SK-N-SH treated with all-trans-retinoic acid at 6 μM for 48 hours (cell line): ENCODE results near the gene CASP10.

Experiments used
- ATAC-seq: fragments of 200-7000 bp; cut with Tn5 transposase; 3 replicates; pipeline ENCODE4 v1.9.1; 2020; ENCODE audit warnings: mild to moderate bottlenecking, moderate library complexity
- ARNTL ChIP-seq: fragments of 450-650 bp; formaldehyde crosslinking; IDR thresholded peaks from 2 replicates; pipeline ENCODE4 v1.5.0; 2020; ENCODE audit warnings: low read depth, mild to moderate bottlenecking, moderate library complexity, borderline replicate concordance
- BACH2 ChIP-seq: fragments of 250-450 bp; sonication (Bioruptor Pico); IDR thresholded peaks from 2 replicates; pipeline ENCODE4 v1.9.0; 2021; ENCODE audit warnings: mild to moderate bottlenecking, borderline replicate concordance
- CSDC2 ChIP-seq: fragments of 250-450 bp; sonication (Bioruptor Pico); IDR thresholded peaks from 2 replicates; pipeline ENCODE4 v1.5.0; 2020; ENCODE audit warnings: mild to moderate bottlenecking, moderate library complexity
- GLIS3 ChIP-seq: fragments of 250-450 bp; sonication (Bioruptor Pico); IDR thresholded peaks from 2 replicates; pipeline ENCODE4 v1.5.0; 2020; ENCODE audit warnings: mild to moderate bottlenecking, moderate library complexity
- ISL1 ChIP-seq: fragments of 250-450 bp; sonication (Bioruptor Pico); IDR thresholded peaks from 2 replicates; pipeline ENCODE4 v2.1.2; 2022; ENCODE audit warnings: mild to moderate bottlenecking, moderate library complexity
- OSR1 ChIP-seq: fragments of 250-450 bp; sonication (Bioruptor Pico); IDR thresholded peaks from 2 replicates; pipeline ENCODE4 v1.8.0; 2022; ENCODE audit warnings: moderate library complexity, mild to moderate bottlenecking, inconsistent platforms
- PPARA ChIP-seq: fragments of 250-450 bp; sonication (Bioruptor Pico); IDR thresholded peaks from 2 replicates; pipeline ENCODE4 v1.5.0; 2020; ENCODE audit warnings: mild to moderate bottlenecking, borderline replicate concordance
- RARB ChIP-seq: fragments of 250-450 bp; sonication (Bioruptor Pico); IDR thresholded peaks from 2 replicates; pipeline ENCODE4 v1.8.0; 2021; ENCODE audit warnings: mild to moderate bottlenecking, moderate library complexity
- SNAI2 ChIP-seq: fragments of 250-450 bp; sonication (Bioruptor Pico); IDR thresholded peaks from 2 replicates; pipeline ENCODE4 v1.5.0; 2020; ENCODE audit warnings: mild to moderate bottlenecking, moderate library complexity
- TCF4 ChIP-seq: fragments of 250-450 bp; sonication (Bioruptor Pico); IDR thresholded peaks from 2 replicates; pipeline ENCODE4 v1.8.0; 2021; ENCODE audit warnings: mild to moderate bottlenecking, moderate library complexity, borderline replicate concordance
- TOX ChIP-seq: fragments of 250-450 bp; sonication (Bioruptor Pico); IDR thresholded peaks from 2 replicates; pipeline ENCODE4 v1.8.0; 2021; ENCODE audit warnings: mild to moderate bottlenecking, moderate library complexity, borderline replicate concordance
- ZC3H10 ChIP-seq: fragments of 250-450 bp; sonication (Bioruptor Pico); IDR thresholded peaks from 2 replicates; pipeline ENCODE4 v1.5.1; 2021; ENCODE audit warnings: mild to moderate bottlenecking, moderate library complexity
- ZFP3 ChIP-seq: fragments of 250-450 bp; sonication (Bioruptor Pico); IDR thresholded peaks from 2 replicates; pipeline ENCODE4 v1.5.0; 2020; ENCODE audit warnings: mild to moderate bottlenecking, moderate library complexity
- ZFP30 ChIP-seq: fragments of 450-650 bp; formaldehyde crosslinking; IDR thresholded peaks from 2 replicates; pipeline ENCODE4 v1.5.0; 2022; ENCODE audit warnings: mild to moderate bottlenecking, moderate library complexity
- ZNF565 ChIP-seq: fragments of 450-650 bp; formaldehyde crosslinking; conservative IDR thresholded peaks from 2 replicates; pipeline ENCODE4 v1.5.0; 2020; ENCODE audit warnings: low read depth, mild to moderate bottlenecking, moderate library complexity
- ZNF70 ChIP-seq: fragments of 450-650 bp; formaldehyde crosslinking; IDR thresholded peaks from 2 replicates; pipeline ENCODE4 v1.5.0; 2020; ENCODE audit warnings: mild to moderate bottlenecking, moderate library complexity
- ZNF8 ChIP-seq: fragments of 450-650 bp; formaldehyde crosslinking; IDR thresholded peaks from 2 replicates; pipeline ENCODE4 v1.5.0; 2020; ENCODE audit warnings: mild to moderate bottlenecking, moderate library complexity
- TF ChIP-seq, protein P1 (sequence below): fragments of 250-450 bp; sonication (Bioruptor Pico); IDR thresholded peaks from 2 replicates; pipeline ENCODE4 v1.8.0; 2020; ENCODE audit warnings: mild to moderate bottlenecking, moderate library complexity, borderline replicate concordance
- TF ChIP-seq, protein P2 (sequence below): fragments of 250-450 bp; sonication (Bioruptor Pico); IDR thresholded peaks from 2 replicates; pipeline ENCODE4 v1.5.0; 2020; ENCODE audit warnings: mild to moderate bottlenecking, moderate library complexity
- TF ChIP-seq, protein P3 (sequence below): fragments of 250-450 bp; sonication (Bioruptor Pico); IDR thresholded peaks from 2 replicates; pipeline ENCODE4 v1.5.1; 2021; ENCODE audit warnings: mild to moderate bottlenecking, moderate library complexity
- TF ChIP-seq, protein P4 (sequence below): fragments of 250-450 bp; sonication (Bioruptor Pico); IDR thresholded peaks from 2 replicates; pipeline ENCODE4 v1.5.1; 2020; ENCODE audit warnings: low read depth, mild to moderate bottlenecking, moderate library complexity

The CASP10 gene

DNA sequence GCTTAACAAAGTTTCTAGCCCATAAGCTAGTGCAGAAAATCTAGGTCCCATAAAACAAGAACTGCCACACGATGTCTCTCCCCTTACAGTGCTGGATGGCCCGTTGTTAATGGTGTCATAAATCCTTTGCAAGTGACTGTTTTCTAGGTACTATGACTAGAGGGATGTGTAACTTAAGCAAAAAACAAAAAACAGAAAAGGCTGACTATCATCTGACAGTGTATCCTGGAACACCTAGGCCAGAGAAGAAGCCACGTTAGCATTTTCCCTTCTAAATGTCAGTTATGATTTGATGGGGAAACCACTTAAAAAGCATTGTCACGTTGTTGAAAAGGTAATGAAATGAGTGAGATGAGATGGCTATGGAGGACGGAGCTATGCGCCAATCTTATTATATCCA is 79.8 kb downstream of the CASP10 start:
- no peak for ATAC-seq
- TF ChIP-seq ZNF8 (CRISPR knock-in tag) (no peak), OSR1 (CRISPR knock-in tag) (no peak), ZFP30 (CRISPR knock-in tag) (no peak), RARB (no peak)

DNA sequence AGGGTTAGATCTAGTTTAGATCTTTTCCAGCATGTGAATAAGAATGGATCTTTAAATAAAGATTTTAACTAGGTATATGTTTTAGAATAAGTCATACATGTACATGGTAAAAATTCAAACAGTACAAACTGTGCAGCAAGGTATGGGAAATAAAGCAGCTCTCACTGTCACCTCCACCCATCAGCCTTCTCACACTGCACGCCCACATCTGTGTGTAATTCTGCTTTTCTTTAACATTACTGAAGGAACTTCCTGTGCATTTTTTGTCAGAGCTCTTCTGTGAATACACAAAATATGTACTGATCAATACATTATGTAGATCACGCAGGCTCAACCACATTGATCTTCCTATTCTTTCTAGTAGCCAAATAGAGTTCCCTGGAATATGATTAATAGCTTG is 80.8 kb downstream of the CASP10 start:
- TF ChIP-seq GLIS3 (CRISPR knock-in tag), result no peak
- TF ChIP-seq PPARA (CRISPR knock-in tag), result no peak
- no peak for TF ChIP-seq OSR1 (CRISPR knock-in tag)
- TF ChIP-seq, protein P1, sequence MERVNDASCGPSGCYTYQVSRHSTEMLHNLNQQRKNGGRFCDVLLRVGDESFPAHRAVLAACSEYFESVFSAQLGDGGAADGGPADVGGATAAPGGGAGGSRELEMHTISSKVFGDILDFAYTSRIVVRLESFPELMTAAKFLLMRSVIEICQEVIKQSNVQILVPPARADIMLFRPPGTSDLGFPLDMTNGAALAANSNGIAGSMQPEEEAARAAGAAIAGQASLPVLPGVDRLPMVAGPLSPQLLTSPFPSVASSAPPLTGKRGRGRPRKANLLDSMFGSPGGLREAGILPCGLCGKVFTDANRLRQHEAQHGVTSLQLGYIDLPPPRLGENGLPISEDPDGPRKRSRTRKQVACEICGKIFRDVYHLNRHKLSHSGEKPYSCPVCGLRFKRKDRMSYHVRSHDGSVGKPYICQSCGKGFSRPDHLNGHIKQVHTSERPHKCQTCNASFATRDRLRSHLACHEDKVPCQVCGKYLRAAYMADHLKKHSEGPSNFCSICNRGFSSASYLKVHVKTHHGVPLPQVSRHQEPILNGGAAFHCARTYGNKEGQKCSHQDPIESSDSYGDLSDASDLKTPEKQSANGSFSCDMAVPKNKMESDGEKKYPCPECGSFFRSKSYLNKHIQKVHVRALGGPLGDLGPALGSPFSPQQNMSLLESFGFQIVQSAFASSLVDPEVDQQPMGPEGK, result no peak
- TF ChIP-seq TOX (CRISPR knock-in tag), result no peak
- TF ChIP-seq CSDC2 (CRISPR knock-in tag), result no peak
- TF ChIP-seq, protein P2, sequence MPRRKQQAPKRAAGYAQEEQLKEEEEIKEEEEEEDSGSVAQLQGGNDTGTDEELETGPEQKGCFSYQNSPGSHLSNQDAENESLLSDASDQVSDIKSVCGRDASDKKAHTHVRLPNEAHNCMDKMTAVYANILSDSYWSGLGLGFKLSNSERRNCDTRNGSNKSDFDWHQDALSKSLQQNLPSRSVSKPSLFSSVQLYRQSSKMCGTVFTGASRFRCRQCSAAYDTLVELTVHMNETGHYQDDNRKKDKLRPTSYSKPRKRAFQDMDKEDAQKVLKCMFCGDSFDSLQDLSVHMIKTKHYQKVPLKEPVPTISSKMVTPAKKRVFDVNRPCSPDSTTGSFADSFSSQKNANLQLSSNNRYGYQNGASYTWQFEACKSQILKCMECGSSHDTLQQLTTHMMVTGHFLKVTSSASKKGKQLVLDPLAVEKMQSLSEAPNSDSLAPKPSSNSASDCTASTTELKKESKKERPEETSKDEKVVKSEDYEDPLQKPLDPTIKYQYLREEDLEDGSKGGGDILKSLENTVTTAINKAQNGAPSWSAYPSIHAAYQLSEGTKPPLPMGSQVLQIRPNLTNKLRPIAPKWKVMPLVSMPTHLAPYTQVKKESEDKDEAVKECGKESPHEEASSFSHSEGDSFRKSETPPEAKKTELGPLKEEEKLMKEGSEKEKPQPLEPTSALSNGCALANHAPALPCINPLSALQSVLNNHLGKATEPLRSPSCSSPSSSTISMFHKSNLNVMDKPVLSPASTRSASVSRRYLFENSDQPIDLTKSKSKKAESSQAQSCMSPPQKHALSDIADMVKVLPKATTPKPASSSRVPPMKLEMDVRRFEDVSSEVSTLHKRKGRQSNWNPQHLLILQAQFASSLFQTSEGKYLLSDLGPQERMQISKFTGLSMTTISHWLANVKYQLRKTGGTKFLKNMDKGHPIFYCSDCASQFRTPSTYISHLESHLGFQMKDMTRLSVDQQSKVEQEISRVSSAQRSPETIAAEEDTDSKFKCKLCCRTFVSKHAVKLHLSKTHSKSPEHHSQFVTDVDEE (CRISPR knock-in tag), result no peak
- TF ChIP-seq ZFP3, result no peak
- no peak for TF ChIP-seq ZNF70 (CRISPR knock-in tag)
- TF ChIP-seq ZNF8 (CRISPR knock-in tag), result no peak
- TF ChIP-seq, protein P3, sequence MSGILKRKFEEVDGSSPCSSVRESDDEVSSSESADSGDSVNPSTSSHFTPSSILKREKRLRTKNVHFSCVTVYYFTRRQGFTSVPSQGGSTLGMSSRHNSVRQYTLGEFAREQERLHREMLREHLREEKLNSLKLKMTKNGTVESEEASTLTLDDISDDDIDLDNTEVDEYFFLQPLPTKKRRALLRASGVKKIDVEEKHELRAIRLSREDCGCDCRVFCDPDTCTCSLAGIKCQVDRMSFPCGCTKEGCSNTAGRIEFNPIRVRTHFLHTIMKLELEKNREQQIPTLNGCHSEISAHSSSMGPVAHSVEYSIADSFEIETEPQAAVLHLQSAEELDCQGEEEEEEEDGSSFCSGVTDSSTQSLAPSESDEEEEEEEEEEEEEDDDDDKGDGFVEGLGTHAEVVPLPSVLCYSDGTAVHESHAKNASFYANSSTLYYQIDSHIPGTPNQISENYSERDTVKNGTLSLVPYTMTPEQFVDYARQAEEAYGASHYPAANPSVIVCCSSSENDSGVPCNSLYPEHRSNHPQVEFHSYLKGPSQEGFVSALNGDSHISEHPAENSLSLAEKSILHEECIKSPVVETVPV, result no peak
- no peak for TF ChIP-seq TCF4 (CRISPR knock-in tag)
- TF ChIP-seq ZNF565 (CRISPR knock-in tag), result no peak
- TF ChIP-seq RARB, result no peak
- no peak for TF ChIP-seq ISL1
- no peak for TF ChIP-seq ZC3H10 (CRISPR knock-in tag)
- TF ChIP-seq BACH2 (CRISPR knock-in tag), result no peak
- no peak for TF ChIP-seq ARNTL
- no peak for ATAC-seq

DNA sequence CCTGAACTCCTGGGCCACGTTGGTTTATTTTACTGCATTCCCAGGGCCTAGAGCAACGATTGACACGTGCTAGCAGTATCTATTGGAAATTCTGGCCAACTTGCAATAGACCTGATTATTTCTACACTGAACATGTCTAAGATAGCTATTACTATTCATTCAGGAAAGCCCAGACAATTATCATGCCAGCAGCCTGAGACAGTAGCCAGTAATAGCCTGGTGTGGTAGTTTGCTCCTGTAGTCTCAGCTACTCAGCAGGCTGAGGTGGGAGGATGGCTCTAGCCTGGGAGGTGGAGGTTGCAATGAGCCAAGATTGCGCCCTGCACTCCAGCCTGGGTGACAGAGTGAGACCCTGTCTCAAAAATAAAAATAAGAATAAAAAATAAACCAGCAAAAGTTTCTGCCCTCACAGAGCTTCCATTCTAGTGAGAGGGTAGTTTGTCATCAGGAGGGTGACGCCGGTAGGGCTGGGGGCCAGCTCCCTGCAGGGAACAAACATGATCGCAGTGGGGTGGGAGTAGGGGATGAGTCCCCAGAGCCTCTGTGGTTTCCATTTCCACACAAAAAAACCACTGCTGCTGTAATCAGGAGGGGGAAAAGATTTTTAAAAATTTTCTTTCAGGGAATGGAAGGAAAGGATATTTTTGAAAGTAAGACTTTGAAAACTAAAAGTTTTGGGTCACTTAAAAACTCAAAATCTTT is 81.7 kb downstream of the CASP10 start:
- TF ChIP-seq ZC3H10 (CRISPR knock-in tag), result no peak
- TF ChIP-seq GLIS3 (CRISPR knock-in tag), result no peak
- TF ChIP-seq ZNF8 (CRISPR knock-in tag), result no peak
- TF ChIP-seq ISL1, result no peak
- no peak for TF ChIP-seq ZFP30 (CRISPR knock-in tag)
- no peak for TF ChIP-seq OSR1 (CRISPR knock-in tag)
- TF ChIP-seq ZNF565 (CRISPR knock-in tag), result no peak
- TF ChIP-seq TCF4 (CRISPR knock-in tag), result no peak
- no peak for TF ChIP-seq SNAI2 (CRISPR knock-in tag)
- TF ChIP-seq RARB, result no peak
- TF ChIP-seq, protein P1, result no peak
- no peak for TF ChIP-seq ZNF70 (CRISPR knock-in tag)
- no peak for TF ChIP-seq ARNTL
- TF ChIP-seq CSDC2 (CRISPR knock-in tag), result no peak
- TF ChIP-seq, protein P4, sequence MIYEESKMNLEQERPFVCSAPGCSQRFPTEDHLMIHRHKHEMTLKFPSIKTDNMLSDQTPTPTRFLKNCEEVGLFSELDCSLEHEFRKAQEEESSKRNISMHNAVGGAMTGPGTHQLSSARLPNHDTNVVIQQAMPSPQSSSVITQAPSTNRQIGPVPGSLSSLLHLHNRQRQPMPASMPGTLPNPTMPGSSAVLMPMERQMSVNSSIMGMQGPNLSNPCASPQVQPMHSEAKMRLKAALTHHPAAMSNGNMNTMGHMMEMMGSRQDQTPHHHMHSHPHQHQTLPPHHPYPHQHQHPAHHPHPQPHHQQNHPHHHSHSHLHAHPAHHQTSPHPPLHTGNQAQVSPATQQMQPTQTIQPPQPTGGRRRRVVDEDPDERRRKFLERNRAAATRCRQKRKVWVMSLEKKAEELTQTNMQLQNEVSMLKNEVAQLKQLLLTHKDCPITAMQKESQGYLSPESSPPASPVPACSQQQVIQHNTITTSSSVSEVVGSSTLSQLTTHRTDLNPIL (CRISPR knock-in tag), result no peak
- TF ChIP-seq, protein P2 (CRISPR knock-in tag), result no peak
- no peak for TF ChIP-seq PPARA (CRISPR knock-in tag)
- TF ChIP-seq TOX (CRISPR knock-in tag), result no peak

More for the DNA sequence above, 81.7 kb downstream of the CASP10 start:
- no peak for ATAC-seq
